Measurements from ENCODE around the gene CFD. TPM values are rescaled to one million over a fixed set of nuclear protein-coding genes. Genes with fewer than 3 reads are reported as not detected.

Gene CFD
- total and polyA plus RNA-seq, 10 of the 15 experiments (the other 5 are each of a cell fraction or from before 2014, with no cell fraction given): 0.05 to 1.1 (median 0.38) TPM; not detected in 4

GRCh38 chr19:879711-880438 lies 20.4 kb downstream of the CFD start:
- TF ChIP-seq POLR2A (IDR thresholded peaks at IDR 0.05; ENCODE audit: low read depth, low read length): peak; percentile 37; the same call in 1 of the 2 replicates
- no peak for TF ChIP-seq EGR1 (IDR thresholded peaks at IDR 0.05; ENCODE audit: borderline replicate concordance in 1 of 2, low read depth in 2 of 2, low read length in 2 of 2)
- H3K9ac ChIP-seq (ENCODE audit: control insufficient read depth, insufficient read depth, low read length): no peak overlapping the region
- FAIRE-seq (no peak), DNase-seq (ENCODE audit: low read depth, low spot score) (no peak), ATAC-seq (no peak)
- no TSS peak for BruUV-seq (replicated peaks)
- SMC1A ChIA-PET (ENCODE audit: uncharacterized antibody, unreplicated experiment): interaction anchor here (0.7 to 1.0 kb wide), 2 partner anchors 16 to 23 kb away, joined by 3 read pairs; no protein-coding TSS in a partner anchor
- no peak overlapping the region for H3K4me2 ChIP-seq (ENCODE audit: control insufficient read depth, insufficient read depth)
- no peaks in the 10 kb centered on the region for H3K79me2 ChIP-seq (ENCODE audit: control insufficient read depth, insufficient read depth, low read length)
- no peaks in the 10 kb centered on the region; the same call in 2 of the 3 replicates for H3K9me3 ChIP-seq (replicated peaks; ENCODE audit: control insufficient read depth, insufficient read depth, low read length)
- H4K20me1 ChIP-seq (ENCODE audit: control insufficient read depth, insufficient read depth): no peaks in the 10 kb centered on the region
- no peak overlapping the region for H3K27ac ChIP-seq (ENCODE audit: control insufficient read depth, insufficient read depth)
- no peak overlapping the region for H3K4me3 ChIP-seq
- H3K4me1 ChIP-seq (ENCODE audit: control insufficient read depth, insufficient read depth, low read length): no peaks in the 10 kb centered on the region
- in situ Hi-C loops (cut with MboI): no loop called here
- RAD21 ChIA-PET (ENCODE audit: unreplicated experiment): no interaction called here
- CTCF ChIA-PET: no interaction called here
- intact Hi-C loops (cut with micrococcal nuclease; ENCODE audit: unreplicated experiment): no loop called here
- POLR2A ChIA-PET: no interaction called here
- H3K27me3 ChIP-seq (replicated peaks in 1 of 2; ENCODE audit: control insufficient read depth in 2 of 2, insufficient read depth in 2 of 2, low read length in 1 of 2): no peaks in the 10 kb centered on the region
- no peaks in the 10 kb centered on the region; a peak in 1 of 4 replicates for H3K36me3 ChIP-seq (ENCODE audit: control insufficient read depth in 2 of 2, insufficient read depth in 2 of 2, low read length in 1 of 2)
- no peak overlapping the region for H2AFZ ChIP-seq (ENCODE audit: control insufficient read depth, low read depth, low read length)
- WGBS (ENCODE audit: insufficient coverage, insufficient replicate concordance, low lambda C conversion rate, missing lambda C conversion rate): 94% methylated on average over 37 of the region's 37 CpGs

- no peak for FAIRE-seq
- in situ Hi-C loops (cut with MboI): no loop called here
- no peak for ATAC-seq
- DNase-seq (ENCODE audit: low read depth, low spot score): no peak
- ChIA-PET CTCF (no interaction called here), RAD21 (ENCODE audit: unreplicated experiment) (interaction anchor here (1.1 kb wide), 1 partner anchor 18 kb away, joined by 4 read pairs; no protein-coding TSS in a partner anchor), POLR2A (interaction anchor here (1.1 kb wide), 1 partner anchor 12 kb away, joined by 3 read pairs; the partner anchor contains the start of genes MED16 and RNU6-9), SMC1A (ENCODE audit: uncharacterized antibody, unreplicated experiment) (interaction anchor here (0.7 kb wide), 1 partner anchor 34 kb away, joined by 3 read pairs; no protein-coding TSS in a partner anchor)
- Histone ChIP-seq H3K36me3 (ENCODE audit: control insufficient read depth in 2 of 2, insufficient read depth in 2 of 2, low read length in 1 of 2) (peaks cover 0 to 3% of the 10 kb centered on the region in 2 experiments; a peak in 3 of 4 replicates), H3K4me3 (no peak overlapping the region), H3K9me3 (replicated peaks; ENCODE audit: control insufficient read depth, insufficient read depth, low read length) (no peaks in the 10 kb centered on the region; the same call in 2 of the 3 replicates), H3K9ac (ENCODE audit: control insufficient read depth, insufficient read depth, low read length) (no peak overlapping the region), H3K27ac (ENCODE audit: control insufficient read depth, insufficient read depth) (no peak overlapping the region), H3K79me2 (ENCODE audit: control insufficient read depth, insufficient read depth, low read length) (no peaks in the 10 kb centered on the region), H3K27me3 (replicated peaks in 1 of 2; ENCODE audit: control insufficient read depth in 2 of 2, insufficient read depth in 2 of 2, low read length in 1 of 2) (no peaks in the 10 kb centered on the region), H4K20me1 (ENCODE audit: control insufficient read depth, insufficient read depth) (no peaks in the 10 kb centered on the region), H3K4me2 (ENCODE audit: control insufficient read depth, insufficient read depth) (no peak overlapping the region), H3K4me1 (ENCODE audit: control insufficient read depth, insufficient read depth, low read length) (no peaks in the 10 kb centered on the region), H2AFZ (ENCODE audit: control insufficient read depth, low read depth, low read length) (no peak overlapping the region)
- WGBS (ENCODE audit: insufficient coverage, insufficient replicate concordance, low lambda C conversion rate, missing lambda C conversion rate): 94% methylated on average over 34 of the region's 34 CpGs
- no TSS peak for BruUV-seq (replicated peaks)
- intact Hi-C loops (cut with micrococcal nuclease; ENCODE audit: unreplicated experiment): no loop called here
- TF ChIP-seq CREM (IDR thresholded peaks at IDR 0.05; ENCODE audit: low read depth) (no peak), CTCF (IDR thresholded peaks at IDR 0.05 in 2 of 3, conservative IDR thresholded peaks at IDR 0.05 in 1 of 3; ENCODE audit: control insufficient read depth in 2 of 3, extremely low read depth in 1 of 3, insufficient read depth in 1 of 3, low read depth in 3 of 3, low read length in 3 of 3) (no peak), CEBPZ (IDR thresholded peaks at IDR 0.05; ENCODE audit: low read depth, low read length) (no peak), HCFC1 (IDR thresholded peaks at IDR 0.05; ENCODE audit: low read length) (no peak), POLR2AphosphoS2 (IDR thresholded peaks at IDR 0.05; ENCODE audit: low read depth, low read length) (no peak), SMARCA5 (IDR thresholded peaks at IDR 0.05) (no peak), STAT1 (conservative IDR thresholded peaks at IDR 0.05) (no peak), KLF5 (IDR thresholded peaks at IDR 0.05; ENCODE audit: partially characterized antibody) (no peak), SP1 (IDR thresholded peaks at IDR 0.05; ENCODE audit: low read depth, low read length) (no peak)
Measured at GRCh38 chr19:881385-882071, 22.1 kb downstream of the CFD start.
